HG03469 (cell line): ENCODE measurements around the gene SPG7.

Experiments
- ATAC-seq: cut with Tn5 transposase; IDR thresholded peaks from one replicate; pipeline ENCODE4 v1.9.1; 2021; ENCODE audit warnings: mild to moderate bottlenecking, moderate library complexity, moderate number of reproducible peaks; ENCODE audit not compliant: unreplicated experiment

The SPG7 gene

GRCh38 chr16:89593841-89594240, 85.6 kb downstream of the SPG7 start:
- ATAC-seq: no peak

DNA sequence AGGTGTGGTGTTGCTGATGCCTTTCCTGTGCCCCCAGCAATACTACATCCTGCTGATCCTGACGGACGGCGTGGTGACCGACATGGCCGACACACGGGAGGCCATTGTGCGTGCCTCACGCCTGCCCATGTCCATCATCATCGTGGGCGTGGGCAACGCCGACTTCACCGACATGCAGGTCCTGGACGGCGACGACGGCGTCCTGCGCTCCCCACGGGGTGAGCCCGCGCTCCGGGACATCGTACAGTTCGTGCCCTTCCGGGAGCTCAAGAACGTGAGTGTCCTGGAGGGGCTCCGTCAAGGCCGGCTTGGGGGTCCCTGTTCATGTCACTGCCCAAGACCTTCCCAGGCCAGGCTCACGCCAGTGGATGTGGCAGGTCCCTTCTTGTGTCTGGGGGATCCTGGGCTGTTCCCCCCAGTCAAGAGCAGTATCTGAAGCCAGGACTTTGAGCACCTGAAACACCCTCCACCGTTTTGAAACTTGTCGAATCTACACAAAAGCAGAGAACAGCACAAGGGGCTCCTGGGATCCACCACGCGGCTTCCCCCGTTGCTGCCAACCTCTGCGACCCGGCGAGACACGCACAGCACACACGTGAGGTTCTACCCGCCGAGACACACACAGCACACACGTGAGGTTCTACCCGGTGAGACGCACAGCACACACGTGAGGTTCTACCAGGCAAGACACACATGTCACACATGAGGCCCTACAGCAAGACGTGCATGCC, 87.3 kb downstream of the SPG7 start:
- ATAC-seq: no peak

DNA sequence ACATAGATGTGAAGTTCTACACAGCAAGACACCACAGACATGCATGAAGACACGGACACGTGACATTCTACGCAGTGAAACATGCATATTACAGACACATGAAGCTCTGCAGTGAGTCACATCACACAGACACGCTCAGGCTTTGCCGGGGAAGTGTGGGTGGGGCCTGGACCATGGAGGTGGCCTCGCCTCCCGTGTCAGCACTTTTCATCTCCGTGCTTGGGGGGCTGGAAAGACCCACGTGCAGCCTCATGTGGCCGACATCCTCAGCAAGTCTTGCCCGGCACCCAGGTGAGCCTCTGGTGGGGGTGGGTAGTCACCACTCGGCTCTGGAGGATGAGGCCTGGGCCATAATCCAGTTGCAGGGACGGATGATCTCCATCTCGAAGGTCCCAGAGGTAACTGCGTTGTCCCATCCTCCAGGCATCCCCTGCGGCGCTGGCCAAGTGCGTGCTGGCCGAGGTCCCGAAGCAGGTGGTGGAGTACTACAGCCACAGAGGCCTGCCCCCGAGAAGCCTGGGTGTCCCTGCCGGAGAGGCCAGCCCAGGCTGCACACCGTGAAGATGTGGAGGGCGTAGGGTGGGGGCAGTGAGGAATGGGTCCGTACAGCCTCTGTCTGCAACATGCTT, 88.0 kb downstream of the SPG7 start:
- no peak for ATAC-seq

DNA sequence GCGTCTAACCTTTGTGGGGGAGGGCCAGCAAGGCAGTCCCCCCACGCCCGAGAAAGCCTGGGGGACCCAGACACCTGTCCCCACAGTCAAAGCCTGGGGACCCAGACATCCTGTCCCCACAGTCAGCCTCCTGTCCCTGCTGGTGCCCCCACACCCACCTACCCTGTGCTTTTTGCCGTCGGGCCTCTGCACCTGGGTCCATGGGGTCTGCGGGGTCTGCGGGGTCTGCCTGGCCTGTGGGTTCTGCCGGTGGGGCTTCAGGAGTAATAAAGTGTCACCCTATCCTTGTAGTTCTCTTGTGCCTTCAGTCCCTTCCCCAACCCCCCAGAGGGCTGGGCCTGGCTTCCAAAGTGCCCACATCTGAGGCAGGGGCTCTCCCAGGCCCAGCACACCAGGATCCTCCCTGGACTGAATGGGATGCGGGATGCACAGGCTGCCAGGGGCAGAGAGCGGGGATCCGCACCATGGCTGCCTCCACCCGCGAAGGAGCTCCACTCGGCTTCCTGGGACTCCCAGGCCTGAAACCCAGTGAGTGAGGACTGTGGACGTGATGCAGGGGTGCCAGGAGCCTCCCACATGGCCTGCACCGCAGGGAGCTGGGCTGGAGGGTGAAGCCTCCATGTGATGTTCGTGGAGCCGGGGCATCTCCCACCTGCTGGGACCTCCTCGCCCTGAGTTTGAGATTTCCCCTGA, 88.9 kb downstream of the SPG7 start:
- no peak for ATAC-seq

GRCh38 chr16:89598199-89598598, 90.0 kb downstream of the SPG7 start:
- ATAC-seq: no peak

GRCh38 chr16:89599451-89599858, 91.3 kb downstream of the SPG7 start:
- ATAC-seq: no peak

DNA sequence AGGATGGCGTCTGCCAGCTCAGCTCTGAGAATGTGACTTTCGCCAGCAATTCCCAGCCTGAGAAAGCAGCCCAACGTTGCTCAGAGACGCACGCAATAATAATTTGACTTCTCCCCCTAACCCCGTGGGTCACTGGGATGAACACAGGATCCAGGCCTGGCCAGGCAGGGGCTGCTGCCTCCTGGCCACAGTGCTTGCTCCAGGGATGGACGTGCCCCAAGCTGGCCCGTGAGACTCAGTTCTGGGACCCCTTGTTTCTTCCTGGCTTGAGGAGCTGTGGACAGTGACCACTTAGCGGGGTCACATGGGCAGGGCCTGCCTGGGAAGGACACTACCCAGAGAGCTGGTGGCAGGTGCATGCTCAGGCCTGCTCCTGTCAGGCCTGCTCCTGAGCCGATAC, 91.7 kb downstream of the SPG7 start:
- ATAC-seq: no peak

DNA sequence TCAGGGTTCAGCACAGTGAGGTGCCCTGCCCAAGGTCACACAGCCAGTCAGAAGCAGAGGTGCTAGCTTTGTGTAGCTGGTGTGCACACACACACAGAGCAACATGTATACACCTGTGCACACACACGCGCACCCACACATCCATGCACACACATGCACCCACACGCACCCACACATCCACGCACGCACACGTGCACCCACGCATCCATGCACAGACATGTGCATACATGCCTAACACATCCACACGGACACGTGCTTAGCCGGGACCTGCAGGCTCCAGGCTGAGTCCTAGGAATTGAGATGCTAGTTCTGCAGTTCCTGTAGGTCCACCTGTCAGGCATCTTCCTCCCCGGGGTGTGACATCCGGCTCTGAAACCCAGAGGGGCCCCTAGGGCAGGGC, 92.2 kb downstream of the SPG7 start:
- ATAC-seq: no peak

GRCh38 chr16:89600956-89601355, 92.8 kb downstream of the SPG7 start:
- ATAC-seq: no peak

DNA sequence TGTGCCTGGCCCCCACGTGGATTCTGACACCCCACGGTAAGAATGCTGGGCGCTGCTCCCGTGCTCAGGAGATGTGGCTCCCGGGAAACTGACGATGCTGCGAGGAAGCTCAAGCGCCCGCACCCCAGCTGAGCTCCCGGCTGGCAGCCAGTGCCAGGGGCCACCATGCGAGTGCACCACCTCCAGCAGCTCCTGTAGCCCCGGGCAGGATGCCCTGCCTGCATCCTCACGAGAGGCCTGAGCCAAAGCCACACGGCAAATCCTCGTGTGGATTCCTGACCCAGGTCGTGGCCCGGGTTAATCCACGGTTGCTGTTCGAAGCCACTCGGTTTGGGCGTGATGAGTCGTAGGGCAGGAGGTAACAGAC, 93.7 kb downstream of the SPG7 start:
- ATAC-seq: no peak

- no peak for ATAC-seq
These were observed 94.2 kb downstream of the SPG7 start for GRCh38 chr16:89602273-89602951.

GRCh38 chr16:89602952-89603590, 94.9 kb downstream of the SPG7 start:
- ATAC-seq: no peak

GRCh38 chr16:89604764-89605163, 96.6 kb downstream of the SPG7 start:
- no peak for ATAC-seq

GRCh38 chr16:89605186-89605970, 97.2 kb downstream of the SPG7 start:
- no peak for ATAC-seq

- no peak for ATAC-seq
These were observed 97.8 kb downstream of the SPG7 start for GRCh38 chr16:89606006-89606405.
